Esophagus muscularis mucosa (tissue), 4 donors: Measurements from ENCODE around the gene SKA2. TPM values are rescaled to one million over a fixed set of nuclear protein-coding genes. Genes with fewer than 3 reads are reported as not detected.

ENCODE experiments used
- DNase-seq: peaks from one replicate; pipeline ENCODE4 v3.0.0-alpha.2; 2017; ENCODE audit errors: extremely low spot score
- H3K27ac ChIP-seq, 4 donors: fragments of 200-600 bp; sonication (generic); replicated peaks in 1 of 4; 1 replicate in 3 of 4; 2 replicates in 1 of 4; pipeline ENCODE4 v1.5.1; 2016 to 2019; ENCODE audit warnings: mild to moderate bottlenecking in 1 of 4
- H3K27me3 ChIP-seq, 4 donors: fragments of 200-600 bp; sonication (generic); one replicate each; pipeline versions ENCODE4 v1.5.1 to v1.6.0; 2016 to 2019
- H3K36me3 ChIP-seq, 4 donors: fragments of 200-600 bp; sonication (generic); one replicate each; pipeline ENCODE4 v1.5.1; 2016 to 2019
- H3K4me1 ChIP-seq, 4 donors: fragments of 200-600 bp; sonication (generic); one replicate each; pipeline ENCODE4 v1.5.1; 2016 to 2019
- H3K4me3 ChIP-seq, 4 donors: fragments of 200-600 bp; sonication (generic); 1 replicate in 2 of 4; 2 replicates in 2 of 4; pipeline ENCODE4 v1.5.1; 2016 to 2019; ENCODE audit warnings: mild to moderate bottlenecking in 4 of 4, moderate library complexity in 1 of 4
- H3K9me3 ChIP-seq, 4 donors: fragments of 200-600 bp; sonication (generic); 1 replicate in 3 of 4; 2 replicates in 1 of 4; pipeline ENCODE4 v1.5.1; 2016 to 2019
- CTCF ChIP-seq, 3 experiments: fragments of 200-600 bp in 2 of 3; fragments of 450-650 bp in 1 of 3; sonication (generic) in 2 of 3; IDR thresholded peaks; one replicate each; pipeline ENCODE4 v1.5.1; 2017 to 2019; ENCODE audit warnings: antibody characterized with exemption in 3 of 3, mild to moderate bottlenecking in 2 of 3, moderate library complexity in 1 of 3
- EP300 ChIP-seq: sonication (generic); formaldehyde crosslinking; IDR thresholded peaks from one replicate; pipeline ENCODE4 v1.6.1; 2017; ENCODE audit warnings: antibody characterized with exemption
- POLR2A ChIP-seq: fragments of 450-650 bp; IDR thresholded peaks from one replicate; pipeline ENCODE4 v1.6.1; 2017; ENCODE audit warnings: antibody characterized with exemption, moderate library complexity, mild to moderate bottlenecking, low read depth
- POLR2AphosphoS5 ChIP-seq, 2 donors: sonication (generic); formaldehyde crosslinking; IDR thresholded peaks; one replicate each; pipeline ENCODE4 v1.6.1; 2017; ENCODE audit warnings: antibody characterized with exemption in 2 of 2
- WGBS: methylation state at CpG from one replicate; pipeline ENCODE4 v1.1.5; 2018; 5-methylcytosine and 5-hydroxymethylcytosine counted together
- intact Hi-C: fragments of 100-400 bp; cut with DNase I; formaldehyde crosslinking; loops from one replicate; pipeline ENCODE4 v1.15.1; 2023
- total RNA-seq, 4 donors: library from RNA; depleted of rRNA; stranded (reverse); fragments of >200 nt; gene quantifications; one replicate each; pipeline versions ENCODE4 v1.1.0 to v1.2.1, GENCODE V29; 2016

Gene SKA2
- total RNA-seq, 4 donors from 2014 or later, result 33.0 to 61.9 (median 35.6) TPM

- no peak overlapping the region for H3K27ac ChIP-seq
- no peaks in the 10 kb centered on the region for H3K9me3 ChIP-seq
- 88% methylated on average over 3 of the region's 3 CpGs for WGBS
- intact Hi-C loops, result no loop called here
- H3K4me1 ChIP-seq, result no peaks in the 10 kb centered on the region
- H3K27me3 ChIP-seq, result no peaks in the 10 kb centered on the region
- H3K36me3 ChIP-seq, result peaks cover 0 to 41% (median 19%) of the 10 kb centered on the region in 4 donors
- TF ChIP-seq POLR2AphosphoS5 (IDR thresholded peaks at IDR 0.05) (no peak), POLR2A (no peak), EP300 (no peak), CTCF (IDR thresholded peaks at IDR 0.05) (no peak)
- H3K4me3 ChIP-seq, result no peak overlapping the region
- DNase-seq, result no peak
Observed at GRCh38 chr17:59126809-59127417, 28.1 kb downstream of the SKA2 start.

- H3K4me1 ChIP-seq, result no peaks in the 10 kb centered on the region
- no peaks in the 10 kb centered on the region for H3K9me3 ChIP-seq
- no peak overlapping the region for H3K27ac ChIP-seq
- TF ChIP-seq POLR2AphosphoS5 (IDR thresholded peaks at IDR 0.05), result no peak
- intact Hi-C loops, result no loop called here
- no peaks in the 10 kb centered on the region for H3K27me3 ChIP-seq
- WGBS, result 96% methylated on average over 6 of the region's 6 CpGs
- no peak overlapping the region for H3K4me3 ChIP-seq
- no peak for DNase-seq
- H3K36me3 ChIP-seq, result peaks cover 0 to 44% (median 27%) of the 10 kb centered on the region in 4 donors
Observed at GRCh38 chr17:59124665-59125064, 30.3 kb downstream of the SKA2 start.

GRCh38 chr17:59121901-59122480, 33.0 kb downstream of the SKA2 start:
- Histone ChIP-seq H3K4me3 (no peak overlapping the region), H3K36me3 (peaks cover 0 to 34% (median 15%) of the 10 kb centered on the region in 4 donors), H3K4me1 (no peaks in the 10 kb centered on the region), H3K27ac (no peak overlapping the region), H3K9me3 (no peaks in the 10 kb centered on the region), H3K27me3 (no peaks in the 10 kb centered on the region)
- TF ChIP-seq EP300 (no peak), POLR2AphosphoS5 (IDR thresholded peaks at IDR 0.05) (no peak), CTCF (IDR thresholded peaks at IDR 0.05) (no peak), POLR2A (no peak)
- 96% methylated on average over 9 of the region's 9 CpGs for WGBS
- DNase-seq, result no peak
- intact Hi-C loops, result no loop called here

GRCh38 chr17:59115474-59115873, 39.5 kb downstream of the SKA2 start:
- peaks cover 0 to 34% (median 11%) of the 10 kb centered on the region in 4 donors for H3K36me3 ChIP-seq
- intact Hi-C loops, result no loop called here

GRCh38 chr17:59111539-59111938, 43.4 kb downstream of the SKA2 start:
- intact Hi-C loops, result loop anchor here (5.0 kb wide), 1 partner anchor 41 kb away; no protein-coding TSS in a partner anchor
- H3K36me3 ChIP-seq, result peaks cover 0 to 16% (median 3%) of the 10 kb centered on the region in 4 donors
- DNase-seq, result no peak
- TF ChIP-seq POLR2AphosphoS5 (IDR thresholded peaks at IDR 0.05), result no peak
- TF ChIP-seq EP300, result no peak
- no peak for TF ChIP-seq CTCF (IDR thresholded peaks at IDR 0.05)
- TF ChIP-seq POLR2A, result no peak
- peaks cover 8 to 20% (median 17%) of the 10 kb centered on the region in 4 donors for H3K4me1 ChIP-seq
- H3K27ac ChIP-seq, result no peak overlapping the region
- no peak overlapping the region for H3K4me3 ChIP-seq
- H3K27me3 ChIP-seq, result no peaks in the 10 kb centered on the region
- 85% methylated on average over 3 of the region's 3 CpGs for WGBS
- peaks cover 0 to 1% (median 0%) of the 10 kb centered on the region in 4 donors for H3K9me3 ChIP-seq

More at GRCh38 chr17:59115474-59115873, 39.5 kb downstream of the SKA2 start:
- H3K27me3 ChIP-seq, result no peaks in the 10 kb centered on the region
- no peak for TF ChIP-seq EP300
- TF ChIP-seq POLR2AphosphoS5 (IDR thresholded peaks at IDR 0.05), result no peak
- no peak for DNase-seq
- H3K27ac ChIP-seq, result no peak overlapping the region
- no peaks in the 10 kb centered on the region for H3K4me1 ChIP-seq
- H3K9me3 ChIP-seq, result no peaks in the 10 kb centered on the region
- 93% methylated on average over 9 of the region's 9 CpGs for WGBS
- no peak overlapping the region for H3K4me3 ChIP-seq
